Left ventricle myocardium superior (tissue), 1 donor: ENCODE results near the gene PDE4B. TPM values are rescaled to one million over a fixed set of nuclear protein-coding genes. Genes with fewer than 3 reads are reported as not detected.
A peak's percentile ranks its signal among the peaks of the same experiment; 100 is the strongest.

Experiments
- ATAC-seq: fragments of 200-7000 bp; cut with Tn5 transposase; one replicate; pipeline ENCODE4 v1.9.1; 2020; ENCODE audit warnings: mild to moderate bottlenecking, moderate library complexity
- DNase-seq: peaks from one replicate; pipeline ENCODE4 v3.0.0-alpha.2; 2020
- intact Hi-C: fragments of 100-400 bp; cut with micrococcal nuclease; formaldehyde crosslinking; loops from one replicate; pipeline ENCODE4 v1.11.0; 2022
- total RNA-seq: library from RNA; stranded (reverse); fragmentation: NEBNext Ultra II Directional; extraction: Animal tissue kit (Norgen Biotek cat#: 25700); gene quantifications from one replicate; pipeline ENCODE4 v1.2.1, GENCODE V29; 2021
- donor health status: DM: no; HTN: yes; CAD: no; lungs with severe emphysema.

Gene PDE4B
- total RNA-seq, 1 donor from 2014 or later, result 19.4 TPM

DNA sequence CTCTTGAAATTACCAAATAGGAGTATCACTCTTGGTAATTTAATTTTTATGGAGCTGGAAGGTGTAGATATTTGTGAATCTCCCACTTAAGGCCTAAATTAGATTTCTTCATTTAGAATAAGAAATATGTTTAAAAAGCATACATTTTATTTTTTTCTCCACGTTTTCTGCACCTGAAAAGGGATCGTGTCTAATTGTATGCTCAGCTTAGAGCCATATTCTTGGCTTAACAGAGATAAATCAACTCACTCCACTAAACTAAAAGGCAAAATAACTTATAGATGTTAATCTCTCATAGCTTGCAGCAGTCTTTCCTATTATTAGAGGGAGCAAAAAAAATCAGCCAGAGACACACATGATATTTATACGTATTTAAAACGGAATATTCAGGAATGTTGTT lies 404.4 kb downstream of the PDE4B start:
- ATAC-seq, result no peak
- intact Hi-C loops, result no loop called here
- no peak for DNase-seq

- intact Hi-C loops, result no loop called here
- DNase-seq, result no peak
- no peak for ATAC-seq
Observed at GRCh38 chr1:66197785-66198184, 405.1 kb downstream of the PDE4B start.

GRCh38 chr1:66206563-66207144 lies 414.0 kb downstream of the PDE4B start:
- intact Hi-C loops, result no loop called here
- ATAC-seq (peak; percentile 31), DNase-seq (no peak)

DNA sequence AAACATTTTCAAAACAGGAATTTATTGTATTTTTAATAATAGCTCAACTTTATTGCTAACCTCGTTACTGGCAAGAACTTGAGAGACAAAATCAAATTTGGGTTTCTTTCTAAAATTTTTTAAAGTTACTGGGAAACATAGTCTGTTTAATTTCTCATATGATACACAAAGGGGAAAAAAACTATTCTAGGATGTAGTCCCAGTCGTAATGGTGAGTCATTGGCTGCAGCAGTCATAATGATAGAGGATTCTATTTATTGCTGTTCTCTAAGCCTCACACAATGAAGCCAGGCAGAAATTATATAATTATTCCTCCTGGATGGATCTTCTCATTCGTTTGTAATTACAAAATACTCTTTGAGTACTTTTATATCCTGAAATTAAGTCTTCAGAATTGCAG lies 414.8 kb downstream of the PDE4B start:
- intact Hi-C loops, result no loop called here
- DNase-seq (no peak), ATAC-seq (peak; percentile 95)

GRCh38 chr1:66208632-66209031 lies 415.9 kb downstream of the PDE4B start:
- ATAC-seq, result no peak
- DNase-seq, result no peak
- intact Hi-C loops, result no loop called here

- DNase-seq (no peak), ATAC-seq (no peak)
- intact Hi-C loops, result no loop called here
Observed at GRCh38 chr1:66210635-66211244, 418.0 kb downstream of the PDE4B start.

DNA sequence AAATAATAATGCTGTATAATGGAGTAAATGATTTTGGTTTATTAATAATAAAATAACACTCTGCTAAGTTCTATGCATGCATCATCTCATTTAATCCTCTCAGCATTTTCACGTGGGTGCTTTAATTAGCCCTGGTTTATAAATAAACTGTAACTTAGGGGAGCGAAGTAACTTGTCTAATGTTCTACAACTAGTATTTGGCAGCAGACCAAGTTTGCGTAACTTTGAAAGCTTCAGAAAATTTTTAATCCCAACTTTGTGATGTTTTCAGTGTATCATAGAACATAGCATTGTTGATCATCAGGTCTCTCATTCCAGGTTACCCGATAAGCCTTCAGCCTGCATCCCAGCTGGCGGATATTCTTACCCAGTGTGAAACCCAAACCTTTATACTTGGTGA lies 418.8 kb downstream of the PDE4B start:
- DNase-seq (no peak), ATAC-seq (no peak)
- intact Hi-C loops, result no loop called here

DNA sequence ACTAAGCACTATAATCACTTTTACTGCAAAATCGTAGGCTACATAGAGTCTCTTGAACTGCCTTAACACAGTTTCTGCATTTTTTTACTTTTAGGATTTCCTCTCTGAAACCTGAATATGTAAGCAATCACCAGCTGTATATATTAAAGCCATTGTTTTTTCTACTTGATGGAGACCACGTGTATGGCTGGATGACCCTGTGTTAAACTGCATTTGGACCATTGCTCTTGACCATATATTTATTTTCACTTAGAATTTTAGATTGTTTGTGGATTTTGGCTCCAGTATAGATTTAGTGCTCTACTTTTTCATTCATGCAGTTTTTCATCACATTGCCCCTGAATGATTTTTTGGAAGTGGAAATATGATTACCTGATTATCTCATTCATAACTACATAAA lies 420.8 kb downstream of the PDE4B start:
- ATAC-seq, result no peak
- intact Hi-C loops, result no loop called here
- DNase-seq, result no peak

DNA sequence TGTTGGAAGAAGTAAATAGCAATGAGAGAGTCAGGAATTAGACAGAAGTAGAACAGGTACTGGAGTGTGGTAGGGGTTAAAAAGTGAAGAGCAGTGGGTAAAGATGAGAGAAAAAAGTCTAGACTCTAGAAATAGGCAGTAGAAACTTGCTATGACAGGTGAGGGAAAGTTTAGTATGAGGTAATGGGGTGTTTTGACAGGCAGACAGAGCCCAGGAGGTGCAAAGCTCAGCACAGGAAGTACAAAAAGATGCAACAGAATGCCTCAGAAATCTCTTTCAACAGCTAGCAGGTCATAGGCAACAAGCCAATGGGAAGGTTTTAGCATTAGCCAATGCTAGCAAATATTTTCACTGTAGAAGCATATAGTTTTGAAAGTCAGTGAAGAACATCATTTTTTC lies 422.2 kb downstream of the PDE4B start:
- DNase-seq (no peak), ATAC-seq (no peak)
- intact Hi-C loops, result no loop called here

DNA sequence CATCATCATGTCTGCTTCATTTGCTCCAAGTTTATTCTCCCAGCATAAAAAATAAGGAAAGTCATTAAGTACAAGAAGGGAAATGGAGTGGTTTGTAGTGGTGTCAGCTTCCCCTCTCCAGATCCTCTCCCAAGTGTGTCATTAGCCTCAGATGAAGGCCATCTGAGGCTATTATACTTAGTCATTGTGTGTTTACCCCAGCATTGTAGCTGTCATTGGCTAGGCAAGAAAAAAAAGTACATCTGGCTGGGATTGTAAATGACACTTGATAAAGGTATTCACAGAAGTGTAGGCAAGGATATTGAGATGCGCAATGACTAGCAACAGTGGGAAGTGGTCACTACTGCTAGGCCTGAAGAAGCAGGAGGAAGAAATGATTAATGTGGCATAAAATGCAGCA lies 424.3 kb downstream of the PDE4B start:
- intact Hi-C loops, result no loop called here
- DNase-seq (no peak), ATAC-seq (no peak)

GRCh38 chr1:66217561-66217960 lies 424.9 kb downstream of the PDE4B start:
- intact Hi-C loops, result no loop called here

GRCh38 chr1:66220477-66220876 lies 427.8 kb downstream of the PDE4B start:
- intact Hi-C loops, result no loop called here
- ATAC-seq (no peak), DNase-seq (no peak)

More at GRCh38 chr1:66217561-66217960, 424.9 kb downstream of the PDE4B start:
- ATAC-seq, result no peak
- no peak for DNase-seq

GRCh38 chr1:66223681-66224080 lies 431.0 kb downstream of the PDE4B start:
- DNase-seq (no peak), ATAC-seq (no peak)
- intact Hi-C loops, result no loop called here

DNA sequence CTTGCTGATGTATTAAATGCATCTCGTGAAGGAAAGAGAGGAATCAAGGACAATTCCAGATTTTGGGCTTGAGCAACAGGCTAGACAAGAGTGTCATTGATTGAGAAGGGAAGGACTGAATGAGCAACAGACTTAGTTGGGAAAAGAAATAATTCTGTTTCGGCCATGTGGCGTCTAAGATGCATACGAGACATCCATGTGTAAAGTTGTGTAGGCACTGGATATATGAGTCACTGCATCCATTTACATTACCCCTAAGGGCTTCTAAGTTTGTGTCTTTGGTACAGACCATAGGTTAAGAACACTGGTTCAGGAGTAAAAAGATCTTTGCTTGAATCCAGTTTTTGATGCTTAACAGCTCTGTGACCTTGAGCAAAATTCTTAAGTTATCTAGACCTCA lies 434.3 kb downstream of the PDE4B start:
- ATAC-seq (no peak), DNase-seq (no peak)
- intact Hi-C loops, result no loop called here

DNA sequence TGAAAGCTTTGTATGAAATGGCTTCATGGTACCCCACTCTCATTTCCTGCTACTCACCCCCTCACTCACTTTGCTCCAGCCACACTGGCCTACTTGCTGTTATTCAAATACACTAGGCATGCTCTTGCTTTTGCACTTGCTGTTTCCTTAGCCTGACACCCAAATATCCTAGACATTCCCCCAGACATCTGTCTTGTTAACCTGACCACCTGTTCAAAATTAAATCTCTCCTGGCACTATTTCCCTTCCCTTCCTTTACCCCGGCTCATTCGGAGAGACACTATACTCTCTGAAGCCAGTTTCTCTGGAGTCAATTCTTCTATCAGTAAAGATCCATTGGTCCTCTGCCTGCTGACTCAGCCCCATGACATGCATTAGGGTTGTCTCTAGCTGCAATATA lies 435.3 kb downstream of the PDE4B start:
- intact Hi-C loops, result no loop called here
- DNase-seq, result no peak
- ATAC-seq, result no peak

GRCh38 chr1:66231217-66231616 lies 438.5 kb downstream of the PDE4B start:
- ATAC-seq (no peak), DNase-seq (no peak)
- intact Hi-C loops, result no loop called here

- ATAC-seq, result no peak
- no peak for DNase-seq
- intact Hi-C loops, result no loop called here
Observed at GRCh38 chr1:66231681-66232463, 439.2 kb downstream of the PDE4B start.

DNA sequence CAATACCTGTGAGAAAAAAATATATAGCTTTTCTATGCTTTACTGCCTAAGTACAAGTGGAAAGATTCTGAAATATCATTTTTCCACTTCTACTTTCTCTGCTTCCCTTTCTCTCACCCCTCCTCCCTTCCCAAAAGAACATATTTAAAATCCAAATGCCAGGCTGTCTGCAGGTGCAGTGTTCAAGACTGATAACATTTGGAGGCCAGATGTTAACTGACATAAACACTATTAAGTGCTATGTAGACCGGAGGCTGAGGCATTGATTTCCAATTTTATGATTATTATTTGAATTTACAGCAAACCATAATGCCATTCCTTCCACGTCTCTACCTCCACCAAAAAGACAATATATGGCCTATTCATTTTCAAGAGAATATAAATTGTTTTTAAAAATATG lies 444.3 kb downstream of the PDE4B start:
- DNase-seq (no peak), ATAC-seq (no peak)
- intact Hi-C loops, result no loop called here

- ATAC-seq (no peak), DNase-seq (no peak)
- intact Hi-C loops, result no loop called here
Observed at GRCh38 chr1:66237722-66238479, 445.2 kb downstream of the PDE4B start.

DNA sequence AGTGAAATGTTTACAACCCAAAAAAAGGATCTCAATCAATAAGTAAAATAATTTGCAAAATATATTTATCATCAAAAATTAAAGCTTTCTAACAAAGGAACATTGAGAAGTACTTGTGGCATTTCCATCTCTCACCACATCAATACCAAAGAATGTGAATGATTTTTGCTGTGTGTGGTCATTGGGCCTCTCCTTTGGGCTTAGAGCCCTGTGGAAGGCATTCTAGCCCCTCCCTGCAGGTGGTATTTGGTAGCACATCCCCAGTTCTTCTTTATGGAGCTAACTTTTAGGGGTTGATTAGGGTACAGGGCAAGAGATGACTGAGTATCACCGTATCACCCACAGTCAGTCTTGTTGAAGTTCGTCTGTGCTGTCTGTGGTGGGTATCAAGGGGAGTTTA lies 447.1 kb downstream of the PDE4B start:
- intact Hi-C loops, result no loop called here
- DNase-seq (no peak), ATAC-seq (no peak)
